ENCODE data around the gene RNF207.

Gene RNF207

GRCh38 chr1:6205849-6206519 is at the start of gene RNF207:
Gene RNF207, plus strand, starts transcription at chr1:6206119. Its CDS starts 417 bp downstream, at chr1:6206536.
- no peak for DNase-seq

GRCh38 chr1:6157132-6157527 is 48.8 kb upstream of the RNF207 start:
- no peak for DNase-seq

- DNase-seq, result no peak
These were observed 48.3 kb upstream of the RNF207 start for GRCh38 chr1:6157528-6158174.

- DNase-seq, result no peak
These were observed 47.7 kb upstream of the RNF207 start for GRCh38 chr1:6158181-6158580.

- DNase-seq, result no peak
These were observed 43.6 kb upstream of the RNF207 start for GRCh38 chr1:6162341-6162740.

- DNase-seq, result peak; percentile 36
These were observed 43.1 kb upstream of the RNF207 start for GRCh38 chr1:6162773-6163172.

- DNase-seq, result no peak
These were observed 42.5 kb upstream of the RNF207 start for GRCh38 chr1:6163191-6163972.

- no peak for DNase-seq
These were observed 41.8 kb upstream of the RNF207 start for GRCh38 chr1:6163973-6164617.

GRCh38 chr1:6165027-6165426 is 40.9 kb upstream of the RNF207 start:
- DNase-seq, result no peak

- DNase-seq, result no peak
These were observed 40.4 kb upstream of the RNF207 start for GRCh38 chr1:6165441-6165985.

- no peak for DNase-seq
These were observed 39.7 kb upstream of the RNF207 start for GRCh38 chr1:6166221-6166620.

- DNase-seq, result no peak
These were observed 39.1 kb upstream of the RNF207 start for GRCh38 chr1:6166655-6167390.

- DNase-seq, result no peak
These were observed 38.3 kb upstream of the RNF207 start for GRCh38 chr1:6167391-6168303.

- DNase-seq, result no peak
These were observed 36.9 kb upstream of the RNF207 start for GRCh38 chr1:6168947-6169586.

- DNase-seq, result no peak
These were observed 35.7 kb upstream of the RNF207 start for GRCh38 chr1:6170116-6170741.

GRCh38 chr1:6170742-6171201 is 35.1 kb upstream of the RNF207 start:
- no peak for DNase-seq

- DNase-seq, result no peak
These were observed 34.3 kb upstream of the RNF207 start for GRCh38 chr1:6171548-6172124.

GRCh38 chr1:6172549-6172948 is 33.4 kb upstream of the RNF207 start:
- no peak for DNase-seq

GRCh38 chr1:6174621-6175410 is 31.1 kb upstream of the RNF207 start:
- DNase-seq, result no peak

All from NCI-H1694 (cell line).